Thymus (tissue), 11 donors: ENCODE results near the gene LBX2. TPM values are rescaled to one million over a fixed set of nuclear protein-coding genes. Genes with fewer than 3 reads are reported as not detected.

Experiments used
- DNase-seq, 9 donors: peaks; one replicate each; pipeline ENCODE4 v3.0.0-alpha.2; 2013; ENCODE audit warnings: low spot score in 9 of 9, low read depth in 6 of 9, missing footprints in 1 of 9
- H3K27ac ChIP-seq, 2 donors: one replicate each; pipeline ENCODE4 v1.5.1; 2013; ENCODE audit warnings: control low read depth in 1 of 2, low read depth in 1 of 2, low read length in 1 of 2, mild to moderate bottlenecking in 1 of 2, moderate library complexity in 1 of 2
- H3K27me3 ChIP-seq, 2 donors: one replicate each; pipeline ENCODE4 v1.5.1; 2013; ENCODE audit warnings: low read length in 1 of 2; ENCODE audit not compliant: control insufficient read depth in 2 of 2, insufficient read depth in 1 of 2
- H3K36me3 ChIP-seq, 2 donors: one replicate each; pipeline ENCODE4 v1.5.1; 2013; ENCODE audit warnings: low read length in 1 of 2, mild to moderate bottlenecking in 1 of 2, moderate library complexity in 1 of 2; ENCODE audit not compliant: control insufficient read depth in 2 of 2, insufficient read depth in 2 of 2
- H3K4me1 ChIP-seq, 2 donors: one replicate each; pipeline ENCODE4 v1.5.1; 2013; ENCODE audit warnings: low read length in 2 of 2; ENCODE audit not compliant: control insufficient read depth in 2 of 2, insufficient read depth in 2 of 2
- H3K4me3 ChIP-seq, 2 donors: one replicate each; pipeline ENCODE4 v1.5.1; 2013; ENCODE audit warnings: low read length in 2 of 2, control low read depth in 1 of 2, mild to moderate bottlenecking in 1 of 2
- H3K9me3 ChIP-seq, 2 donors: one replicate each; pipeline ENCODE4 v1.5.1; 2013; ENCODE audit warnings: low read length in 1 of 2, mild to moderate bottlenecking in 1 of 2; ENCODE audit not compliant: control insufficient read depth in 2 of 2, insufficient read depth in 1 of 2
- WGBS: extraction: QIAGEN DNeasy Blood & Tissue Kit; methylation state at CpG from one replicate; pipeline ENCODE4 v1.1.7; 2013; 5-methylcytosine and 5-hydroxymethylcytosine counted together
- polyA plus RNA-seq: library from polyadenylated mRNA; stranded (reverse); fragments of 200-250 nt; gene quantifications from one replicate; pipeline ENCODE4 v1.2.3, GENCODE V29; 2013
- total RNA-seq: library from RNA; stranded (reverse); fragments of 120-200 nt; gene quantifications from one replicate; pipeline ENCODE4 v1.2.4, GENCODE V29; 2013
- donor health status: healthy.

The LBX2 gene
- total and polyA plus RNA-seq, 2 donors, result 0.09 to 0.89 TPM

GRCh38 chr2:74501335-74502071 lies 2.1 kb upstream of the LBX2 start:
- Histone ChIP-seq H3K27ac (peak overlapping the region in 1 of 2 donors; percentile 8), H3K9me3 (peaks cover 2 to 12% of the 10 kb centered on the region in 2 donors), H3K27me3 (peaks cover 89 to 97% of the 10 kb centered on the region in 2 donors), H3K4me1 (peaks cover 21 to 54% of the 10 kb centered on the region in 2 donors), H3K4me3 (no peak overlapping the region), H3K36me3 (peaks cover 13 to 15% of the 10 kb centered on the region in 2 donors)
- no peak for DNase-seq
- WGBS, result 77% methylated on average over 18 of the region's 18 CpGs

- no peak for DNase-seq
- Histone ChIP-seq H3K27ac (no peak overlapping the region), H3K9me3 (peaks cover 2 to 12% of the 10 kb centered on the region in 2 donors), H3K27me3 (peaks cover 93 to 98% of the 10 kb centered on the region in 2 donors), H3K36me3 (peaks cover 7 to 10% of the 10 kb centered on the region in 2 donors), H3K4me1 (peaks cover 20 to 48% of the 10 kb centered on the region in 2 donors), H3K4me3 (no peak overlapping the region)
These were observed 1.2 kb upstream of the LBX2 start for GRCh38 chr2:74500578-74500946.

- Histone ChIP-seq H3K4me1 (peaks cover 20 to 48% of the 10 kb centered on the region in 2 donors), H3K27ac (no peak overlapping the region), H3K36me3 (peaks cover 2 to 5% of the 10 kb centered on the region in 2 donors), H3K4me3 (no peak overlapping the region), H3K27me3 (peaks cover 90 to 93% of the 10 kb centered on the region in 2 donors), H3K9me3 (peaks cover 2 to 12% of the 10 kb centered on the region in 2 donors)
- WGBS, result 55% methylated on average over 15 of the region's 15 CpGs
- no peak for DNase-seq
These were observed 656 bp upstream of the LBX2 start for GRCh38 chr2:74499940-74500577.

GRCh38 chr2:74498500-74499266 lies 720 bp downstream of the LBX2 start:
- peak overlapping the region in 1 of 2 donors; percentile 29 for H3K4me3 ChIP-seq
- WGBS, result 2% methylated on average over 41 of the region's 41 CpGs
- peaks cover 0 to 12% of the 10 kb centered on the region in 2 donors for H3K9me3 ChIP-seq
- H3K27me3 ChIP-seq, result peaks cover 76 to 80% of the 10 kb centered on the region in 2 donors
- peaks cover 20 to 46% of the 10 kb centered on the region in 2 donors for H3K4me1 ChIP-seq
- peak in 1 of 9 donors; percentile 27 for DNase-seq
- no peak overlapping the region for H3K27ac ChIP-seq
- peaks cover 1 to 7% of the 10 kb centered on the region in 2 donors for H3K36me3 ChIP-seq

GRCh38 chr2:74497777-74498499 lies 1.5 kb downstream of the LBX2 start:
- DNase-seq, result no peak
- Histone ChIP-seq H3K4me1 (peaks cover 15 to 39% of the 10 kb centered on the region in 2 donors), H3K9me3 (peaks cover 0 to 12% of the 10 kb centered on the region in 2 donors), H3K36me3 (peaks cover 8 to 13% of the 10 kb centered on the region in 2 donors), H3K4me3 (peak overlapping the region; percentile 19 to 29), H3K27me3 (peaks cover 69 to 72% of the 10 kb centered on the region in 2 donors), H3K27ac (no peak overlapping the region)
- 5% methylated on average over 61 of the region's 61 CpGs for WGBS

- DNase-seq, result no peak
- Histone ChIP-seq H3K9me3 (peaks cover 0 to 12% of the 10 kb centered on the region in 2 donors), H3K27ac (no peak overlapping the region), H3K36me3 (peaks cover 16 to 20% of the 10 kb centered on the region in 2 donors), H3K27me3 (peaks cover 61 to 65% of the 10 kb centered on the region in 2 donors), H3K4me1 (peaks cover 12 to 31% of the 10 kb centered on the region in 2 donors), H3K4me3 (peak overlapping the region in 1 of 2 donors; percentile 19)
- WGBS, result 66% methylated on average over 19 of the region's 19 CpGs
These were observed 2.2 kb downstream of the LBX2 start for GRCh38 chr2:74496997-74497776.

GRCh38 chr2:74495440-74495839 lies 4.0 kb downstream of the LBX2 start:
- 96% methylated on average over 1 of the region's 1 CpG for WGBS
- Histone ChIP-seq H3K4me3 (no peak overlapping the region), H3K9me3 (peaks cover 0 to 12% of the 10 kb centered on the region in 2 donors), H3K4me1 (peaks cover 12 to 28% of the 10 kb centered on the region in 2 donors), H3K27me3 (peaks cover 44 to 47% of the 10 kb centered on the region in 2 donors), H3K27ac (no peak overlapping the region), H3K36me3 (peaks cover 33 to 38% of the 10 kb centered on the region in 2 donors)
- DNase-seq, result no peak

GRCh38 chr2:74493546-74493945 lies 5.9 kb downstream of the LBX2 start:
- H3K4me3 ChIP-seq, result no peak overlapping the region
- DNase-seq, result no peak
- no peak overlapping the region for H3K27ac ChIP-seq
- H3K36me3 ChIP-seq, result peaks cover 42 to 46% of the 10 kb centered on the region in 2 donors
- H3K27me3 ChIP-seq, result peaks cover 25 to 28% of the 10 kb centered on the region in 2 donors
- H3K9me3 ChIP-seq, result peaks cover 0 to 5% of the 10 kb centered on the region in 2 donors
- H3K4me1 ChIP-seq, result peaks cover 10 to 13% of the 10 kb centered on the region in 2 donors
- 93% methylated on average over 3 of the region's 3 CpGs for WGBS
